Tibial nerve (tissue), 4 donors: Measurements from ENCODE around the gene TPM2.

Experiments used
- EP300 ChIP-seq, 2 donors: sonication (generic); formaldehyde crosslinking; IDR thresholded peaks; one replicate each; pipeline ENCODE4 v1.6.1; 2017; ENCODE audit warnings: antibody characterized with exemption in 2 of 2, mild to moderate bottlenecking in 1 of 2
- POLR2A ChIP-seq, 2 donors: fragments of 450-650 bp; IDR thresholded peaks; one replicate each; pipeline ENCODE4 v1.6.1; 2017; ENCODE audit warnings: antibody characterized with exemption in 2 of 2, mild to moderate bottlenecking in 2 of 2, moderate library complexity in 2 of 2
- TF ChIP-seq, protein P1 (sequence below), 5 experiments: fragments of 200-600 bp in 3 of 5; fragments of 450-650 bp in 2 of 5; sonication (generic) in 3 of 5; IDR thresholded peaks; one replicate each; pipeline ENCODE4 v1.5.1; 2016 to 2019; ENCODE audit warnings: antibody characterized with exemption in 5 of 5, mild to moderate bottlenecking in 3 of 5, moderate library complexity in 2 of 5

GRCh38 chr9:35651956-35652828, 37.5 kb downstream of the TPM2 start:
- TF ChIP-seq, protein P1, sequence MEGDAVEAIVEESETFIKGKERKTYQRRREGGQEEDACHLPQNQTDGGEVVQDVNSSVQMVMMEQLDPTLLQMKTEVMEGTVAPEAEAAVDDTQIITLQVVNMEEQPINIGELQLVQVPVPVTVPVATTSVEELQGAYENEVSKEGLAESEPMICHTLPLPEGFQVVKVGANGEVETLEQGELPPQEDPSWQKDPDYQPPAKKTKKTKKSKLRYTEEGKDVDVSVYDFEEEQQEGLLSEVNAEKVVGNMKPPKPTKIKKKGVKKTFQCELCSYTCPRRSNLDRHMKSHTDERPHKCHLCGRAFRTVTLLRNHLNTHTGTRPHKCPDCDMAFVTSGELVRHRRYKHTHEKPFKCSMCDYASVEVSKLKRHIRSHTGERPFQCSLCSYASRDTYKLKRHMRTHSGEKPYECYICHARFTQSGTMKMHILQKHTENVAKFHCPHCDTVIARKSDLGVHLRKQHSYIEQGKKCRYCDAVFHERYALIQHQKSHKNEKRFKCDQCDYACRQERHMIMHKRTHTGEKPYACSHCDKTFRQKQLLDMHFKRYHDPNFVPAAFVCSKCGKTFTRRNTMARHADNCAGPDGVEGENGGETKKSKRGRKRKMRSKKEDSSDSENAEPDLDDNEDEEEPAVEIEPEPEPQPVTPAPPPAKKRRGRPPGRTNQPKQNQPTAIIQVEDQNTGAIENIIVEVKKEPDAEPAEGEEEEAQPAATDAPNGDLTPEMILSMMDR (IDR thresholded peaks at IDR 0.05): no peak
- TF ChIP-seq EP300 (IDR thresholded peaks at IDR 0.05) (no peak), POLR2A (IDR thresholded peaks at IDR 0.05) (no peak)
